Liver (tissue), 9 donors: ENCODE measurements around the gene DOK3. TPM values are rescaled to one million over a fixed set of nuclear protein-coding genes. Genes with fewer than 3 reads are reported as not detected.

Experiments used
- DNase-seq: peaks from one replicate; pipeline ENCODE4 v3.0.0-alpha.2; 2017; ENCODE audit warnings: low spot score
- H3K27ac ChIP-seq, 2 donors: one replicate each; pipeline ENCODE4 v1.7.0; 2013; ENCODE audit warnings: inconsistent platforms in 2 of 2, low read length in 2 of 2, control low read depth in 1 of 2, low read depth in 1 of 2, mild to moderate bottlenecking in 1 of 2
- H3K27me3 ChIP-seq, 4 donors: one replicate each; pipeline versions ENCODE4 v1.6.1 to v1.7.0; 2013; ENCODE audit warnings: low read length in 3 of 4, inconsistent platforms in 1 of 4, mild to moderate bottlenecking in 1 of 4, moderate library complexity in 1 of 4; ENCODE audit not compliant: control insufficient read depth in 4 of 4, insufficient read depth in 4 of 4
- H3K36me3 ChIP-seq, 4 donors: one replicate each; pipeline versions ENCODE4 v1.6.1 to v1.7.0; 2013; ENCODE audit warnings: low read length in 3 of 4, mild to moderate bottlenecking in 3 of 4, low read depth in 1 of 4, moderate library complexity in 1 of 4; ENCODE audit not compliant: control insufficient read depth in 4 of 4, insufficient read depth in 3 of 4
- H3K4me1 ChIP-seq, 4 donors: one replicate each; pipeline versions ENCODE4 v1.6.1 to v1.7.0; 2013; ENCODE audit warnings: low read length in 3 of 4, mild to moderate bottlenecking in 3 of 4, moderate library complexity in 1 of 4; ENCODE audit not compliant: control insufficient read depth in 4 of 4, insufficient read depth in 4 of 4
- H3K4me3 ChIP-seq, 3 donors: one replicate each; pipeline versions ENCODE4 v1.6.1 to v1.7.0; 2013; ENCODE audit warnings: low read length in 3 of 3, control low read depth in 1 of 3, low read depth in 1 of 3, mild to moderate bottlenecking in 1 of 3
- H3K9ac ChIP-seq, 2 donors: one replicate each; pipeline ENCODE4 v1.7.0; 2013; ENCODE audit warnings: low read length in 2 of 2, mild to moderate bottlenecking in 2 of 2, moderate library complexity in 2 of 2, control low read depth in 1 of 2, low read depth in 1 of 2
- H3K9me3 ChIP-seq, 4 donors: one replicate each; pipeline versions ENCODE4 v1.6.1 to v1.7.0; 2013; ENCODE audit warnings: low read length in 3 of 4; ENCODE audit not compliant: control insufficient read depth in 4 of 4
- ATF3 ChIP-seq: IDR thresholded peaks from 2 replicates; pipeline ENCODE4 v1.6.1; 2016; ENCODE audit warnings: antibody characterized with exemption
- CTCF ChIP-seq: fragments of 150-350 bp; IDR thresholded peaks from 2 replicates; pipeline ENCODE4 v1.5.1; 2017; ENCODE audit warnings: improper control_type of control experiment, low read depth, low read length; ENCODE audit not compliant: missing input control
- FOXA1 ChIP-seq: IDR thresholded peaks from 2 replicates; pipeline ENCODE4 v1.6.1; 2016; ENCODE audit warnings: antibody characterized with exemption
- GABPA ChIP-seq, 2 donors: IDR thresholded peaks in 1 of 2; conservative IDR thresholded peaks in 1 of 2; 2 replicates each; pipeline ENCODE4 v1.6.1; 2016; ENCODE audit warnings: antibody characterized with exemption in 2 of 2, mild to moderate bottlenecking in 1 of 2, moderate library complexity in 1 of 2
- HNF4A ChIP-seq, 2 donors: conservative IDR thresholded peaks; 2 replicates each; pipeline ENCODE4 v1.6.1; 2016; ENCODE audit warnings: antibody characterized with exemption in 2 of 2, mild to moderate bottlenecking in 2 of 2
- HNF4G ChIP-seq: IDR thresholded peaks from 2 replicates; pipeline ENCODE4 v1.6.1; 2016; ENCODE audit warnings: antibody characterized with exemption
- JUND ChIP-seq, 2 donors: IDR thresholded peaks; 2 replicates each; pipeline ENCODE4 v1.6.1; 2016; ENCODE audit warnings: antibody characterized with exemption in 2 of 2
- MAX ChIP-seq: IDR thresholded peaks from 2 replicates; pipeline ENCODE4 v1.6.1; 2016; ENCODE audit warnings: antibody characterized with exemption
- NR2F2 ChIP-seq: IDR thresholded peaks from 2 replicates; pipeline ENCODE4 v1.6.1; 2016; ENCODE audit warnings: antibody characterized with exemption
- RAD21 ChIP-seq, 2 donors: IDR thresholded peaks; 2 replicates each; pipeline ENCODE4 v1.6.1; 2016; ENCODE audit warnings: antibody characterized with exemption in 2 of 2, mild to moderate bottlenecking in 2 of 2
- REST ChIP-seq: IDR thresholded peaks from 2 replicates; pipeline ENCODE4 v1.6.1; 2016; ENCODE audit warnings: antibody characterized with exemption, mild to moderate bottlenecking
- RXRA ChIP-seq, 2 donors: IDR thresholded peaks; 2 replicates each; pipeline ENCODE4 v1.6.1; 2017 to 2018; ENCODE audit warnings: antibody characterized with exemption in 2 of 2, mild to moderate bottlenecking in 1 of 2
- SP1 ChIP-seq: IDR thresholded peaks from 2 replicates; pipeline ENCODE4 v1.6.1; 2018; ENCODE audit warnings: antibody characterized with exemption, mild to moderate bottlenecking
- TAF1 ChIP-seq: conservative IDR thresholded peaks from 2 replicates; pipeline ENCODE4 v1.6.1; 2016; ENCODE audit warnings: antibody characterized with exemption, mild to moderate bottlenecking
- ZBTB33 ChIP-seq: IDR thresholded peaks from 2 replicates; pipeline ENCODE4 v1.6.1; 2016; ENCODE audit warnings: antibody characterized with exemption
- WGBS: extraction: QIAGEN DNeasy Blood & Tissue Kit; methylation state at CpG from one replicate; pipeline ENCODE4 v1.1.7; 2013; 5-methylcytosine and 5-hydroxymethylcytosine counted together
- polyA plus RNA-seq, 2 donors: library from polyadenylated mRNA; stranded (reverse) in 1 of 2; unstranded in 1 of 2; fragments of 200-250 nt in 1 of 2; fragments of >200 nt in 1 of 2; fragmentation: Nextera tagmentation in 1 of 2; extraction: Ambion mirVana in 1 of 2; gene quantifications; one replicate each; pipeline versions ENCODE4 v1.2.1 to v1.2.3, GENCODE V29; 2013 to 2015
- total RNA-seq, 2 donors: library from RNA; depleted of rRNA; stranded (reverse); fragments of >200 nt; gene quantifications; one replicate each; pipeline ENCODE4 v1.2.3, GENCODE V29; 2014
- donor health status: healthy.
- donor health status: healthy.
- donor health status: healthy.
- donor health status: healthy.
- donor health status: healthy.

The DOK3 gene
- total and polyA plus RNA-seq, 4 donors: 1.7 to 19.2 (median 6.6) TPM

- WGBS: 91% methylated on average over 11 of the region's 11 CpGs
- Histone ChIP-seq H3K4me1 (no peaks in the 10 kb centered on the region), H3K9ac (no peak overlapping the region), H3K27ac (no peak overlapping the region), H3K27me3 (no peaks in the 10 kb centered on the region), H3K36me3 (no peaks in the 10 kb centered on the region), H3K9me3 (no peaks in the 10 kb centered on the region), H3K4me3 (no peak overlapping the region)
- DNase-seq: no peak
- no peak for TF ChIP-seq JUND (IDR thresholded peaks at IDR 0.05)
- TF ChIP-seq MAX: no peak
- no peak for TF ChIP-seq CTCF
Measured at GRCh38 chr5:177465044-177465443, 44.6 kb downstream of the DOK3 start.

GRCh38 chr5:177462021-177462670 is 47.5 kb downstream of the DOK3 start:
- 77% methylated on average over 27 of the region's 27 CpGs for WGBS
- Histone ChIP-seq H3K36me3 (no peaks in the 10 kb centered on the region), H3K4me3 (no peak overlapping the region), H3K27me3 (no peaks in the 10 kb centered on the region), H3K9me3 (no peaks in the 10 kb centered on the region), H3K4me1 (no peaks in the 10 kb centered on the region), H3K27ac (no peak overlapping the region), H3K9ac (no peak overlapping the region)
- no peak for DNase-seq
- TF ChIP-seq HNF4A (conservative IDR thresholded peaks at IDR 0.05): no peak
- peak; percentile 98 for TF ChIP-seq NR2F2
- TF ChIP-seq SP1: peak; percentile 52

- H3K36me3 ChIP-seq: no peaks in the 10 kb centered on the region
- no peak for DNase-seq
- H3K9ac ChIP-seq: no peak overlapping the region
- no peaks in the 10 kb centered on the region for H3K9me3 ChIP-seq
- WGBS: 95% methylated on average over 28 of the region's 28 CpGs
- H3K27me3 ChIP-seq: no peaks in the 10 kb centered on the region
- H3K4me1 ChIP-seq: peaks cover 3 to 16% (median 8%) of the 10 kb centered on the region in 4 donors
- no peak overlapping the region for H3K27ac ChIP-seq
- no peak overlapping the region for H3K4me3 ChIP-seq
- no peak for TF ChIP-seq HNF4A (conservative IDR thresholded peaks at IDR 0.05)
- no peak for TF ChIP-seq RXRA (IDR thresholded peaks at IDR 0.05)
- TF ChIP-seq CTCF: no peak
- TF ChIP-seq ZBTB33: no peak
- no peak for TF ChIP-seq MAX
- TF ChIP-seq ATF3: no peak
- TF ChIP-seq FOXA1: no peak
- TF ChIP-seq RAD21 (IDR thresholded peaks at IDR 0.05): no peak
- no peak for TF ChIP-seq NR2F2
- no peak for TF ChIP-seq HNF4G
- no peak for TF ChIP-seq GABPA (IDR thresholded peaks at IDR 0.05 in 1 of 2, conservative IDR thresholded peaks at IDR 0.05 in 1 of 2)
- TF ChIP-seq JUND (IDR thresholded peaks at IDR 0.05): no peak
- TF ChIP-seq REST: no peak
- no peak for TF ChIP-seq TAF1
Measured at GRCh38 chr5:177459819-177460628, 49.6 kb downstream of the DOK3 start.
